MV-4-11 (cell line): ENCODE data around the gene HHATL.
A peak's percentile ranks its signal among the peaks of the same experiment; 100 is the strongest.

Experiments used
- DNase-seq: peaks from one replicate; lab custom pipeline; 2025; lab: John Stamatoyannopoulos, UW

Gene HHATL

GRCh38 chr3:42712688-42713372 lies 10.2 kb upstream of the HHATL start:
- DNase-seq = no peak

GRCh38 chr3:42712344-42712648 lies 9.7 kb upstream of the HHATL start:
- DNase-seq = no peak

GRCh38 chr3:42711491-42712343 lies 9.1 kb upstream of the HHATL start:
- no peak for DNase-seq

GRCh38 chr3:42710323-42711021 lies 7.9 kb upstream of the HHATL start:
- DNase-seq = no peak

GRCh38 chr3:42709621-42710020 lies 7.0 kb upstream of the HHATL start:
- no peak for DNase-seq

- no peak for DNase-seq
These were observed 6.1 kb upstream of the HHATL start for GRCh38 chr3:42708611-42709151.

- DNase-seq = no peak
These were observed 5.2 kb upstream of the HHATL start for GRCh38 chr3:42707620-42708355.

- DNase-seq = no peak
These were observed 4.4 kb upstream of the HHATL start for GRCh38 chr3:42706721-42707619.

GRCh38 chr3:42705962-42706585 lies 3.5 kb upstream of the HHATL start:
- DNase-seq = no peak

- no peak for DNase-seq
These were observed 2.6 kb upstream of the HHATL start for GRCh38 chr3:42705058-42705767.

- DNase-seq = no peak
These were observed 1.7 kb upstream of the HHATL start for GRCh38 chr3:42704136-42704841.

GRCh38 chr3:42703695-42704025 lies 1.1 kb upstream of the HHATL start:
- DNase-seq = no peak

GRCh38 chr3:42702982-42703694 lies 540 bp upstream of the HHATL start:
- DNase-seq = no peak

- peak; percentile 43 for DNase-seq
These were observed 1.1 kb downstream of the HHATL start for GRCh38 chr3:42701371-42702065.

- no peak for DNase-seq
These were observed 2.0 kb downstream of the HHATL start for GRCh38 chr3:42700366-42701288.

- no peak for DNase-seq
These were observed 3.1 kb downstream of the HHATL start for GRCh38 chr3:42699511-42699971.

GRCh38 chr3:42698911-42699230 lies 3.7 kb downstream of the HHATL start:
- DNase-seq = no peak
